ENCODE measurements around the gene GMPPB. TPM values are rescaled to one million over a fixed set of nuclear protein-coding genes. Genes with fewer than 3 reads are reported as not detected.
"Not testable (repeated sequence)": the region's sequence is repeated elsewhere in the genome, so short reads cannot be mapped to it uniquely, and the experiment has no call there.

GMPPB gene
- total RNA-seq, 2 experiments from 2014 or later = 40.7 to 54.5 TPM

GRCh38 chr3:49686769-49687423 lies 36.9 kb downstream of the GMPPB start:
- BruUV-seq (replicated peaks); POLR2A ChIA-PET; H3K4me2 ChIP-seq (ENCODE audit: low read length); CTCF ChIA-PET (ENCODE audit: unreplicated experiment); H3K79me2 ChIP-seq (ENCODE audit: insufficient read depth, low read depth, low read length); H2AFZ ChIP-seq (ENCODE audit: low read length); H4K20me1 ChIP-seq (ENCODE audit: insufficient read depth, low read length); H3K9me3 ChIP-seq (ENCODE audit: low read length); intact Hi-C loops (cut with micrococcal nuclease; ENCODE audit: unreplicated experiment); H3K27ac ChIP-seq (ENCODE audit: low read depth, low read length, poor library complexity, severe bottlenecking); H3K4me3 ChIP-seq (ENCODE audit: low read depth, low read length, poor library complexity, severe bottlenecking); H3K9me2 ChIP-seq (ENCODE audit: insufficient read depth, low read length); DNase-seq (ENCODE audit: low spot score): not testable (repeated sequence)
- Histone ChIP-seq H3K36me3 (ENCODE audit: insufficient read depth, low read length) (peaks cover 18% of the 10 kb centered on the region; the same call in 1 of the 2 replicates), H3K4me1 (ENCODE audit: insufficient read depth, low read length, poor library complexity, severe bottlenecking) (peaks cover 11% of the 10 kb centered on the region)

- H3K79me2 ChIP-seq (ENCODE audit: insufficient read depth, low read depth, low read length); CTCF ChIA-PET (ENCODE audit: unreplicated experiment); H3K4me3 ChIP-seq (ENCODE audit: low read depth, low read length, poor library complexity, severe bottlenecking); H2AFZ ChIP-seq (ENCODE audit: low read length); DNase-seq (ENCODE audit: low spot score); H4K20me1 ChIP-seq (ENCODE audit: insufficient read depth, low read length); H3K4me2 ChIP-seq (ENCODE audit: low read length); H3K9me2 ChIP-seq (ENCODE audit: insufficient read depth, low read length); H3K9me3 ChIP-seq (ENCODE audit: low read length); POLR2A ChIA-PET; H3K27ac ChIP-seq (ENCODE audit: low read depth, low read length, poor library complexity, severe bottlenecking); BruUV-seq (replicated peaks); intact Hi-C loops (cut with micrococcal nuclease; ENCODE audit: unreplicated experiment): not testable (repeated sequence)
- H3K36me3 ChIP-seq (ENCODE audit: insufficient read depth, low read length) = peaks cover 24% of the 10 kb centered on the region; the same call in 1 of the 2 replicates
- peaks cover 11% of the 10 kb centered on the region for H3K4me1 ChIP-seq (ENCODE audit: insufficient read depth, low read length, poor library complexity, severe bottlenecking)
Measured at GRCh38 chr3:49686346-49686745, 37.4 kb downstream of the GMPPB start.

- H3K4me2 ChIP-seq (ENCODE audit: low read length); CTCF ChIA-PET (ENCODE audit: unreplicated experiment); H3K27ac ChIP-seq (ENCODE audit: low read depth, low read length, poor library complexity, severe bottlenecking); H4K20me1 ChIP-seq (ENCODE audit: insufficient read depth, low read length); H2AFZ ChIP-seq (ENCODE audit: low read length); H3K79me2 ChIP-seq (ENCODE audit: insufficient read depth, low read depth, low read length); H3K4me3 ChIP-seq (ENCODE audit: low read depth, low read length, poor library complexity, severe bottlenecking); intact Hi-C loops (cut with micrococcal nuclease; ENCODE audit: unreplicated experiment); DNase-seq (ENCODE audit: low spot score); H3K9me2 ChIP-seq (ENCODE audit: insufficient read depth, low read length); H3K9me3 ChIP-seq (ENCODE audit: low read length); POLR2A ChIA-PET; BruUV-seq (replicated peaks): not testable (repeated sequence)
- Histone ChIP-seq H3K36me3 (ENCODE audit: insufficient read depth, low read length) (peaks cover 29% of the 10 kb centered on the region; the same call in 1 of the 2 replicates), H3K4me1 (ENCODE audit: insufficient read depth, low read length, poor library complexity, severe bottlenecking) (peaks cover 10% of the 10 kb centered on the region)
Measured at GRCh38 chr3:49685846-49686245, 37.9 kb downstream of the GMPPB start.

GRCh38 chr3:49685103-49685502 lies 38.6 kb downstream of the GMPPB start:
- peaks cover 36% of the 10 kb centered on the region; the same call in 1 of the 2 replicates for H3K36me3 ChIP-seq (ENCODE audit: insufficient read depth, low read length)
- POLR2A ChIA-PET; BruUV-seq (replicated peaks): not testable (repeated sequence)

GRCh38 chr3:49684453-49684852 lies 39.3 kb downstream of the GMPPB start:
- H3K27ac ChIP-seq (ENCODE audit: low read depth, low read length, poor library complexity, severe bottlenecking); intact Hi-C loops (cut with micrococcal nuclease; ENCODE audit: unreplicated experiment); H3K79me2 ChIP-seq (ENCODE audit: insufficient read depth, low read depth, low read length); POLR2A ChIA-PET; CTCF ChIA-PET (ENCODE audit: unreplicated experiment); H3K4me1 ChIP-seq (ENCODE audit: insufficient read depth, low read length, poor library complexity, severe bottlenecking); H4K20me1 ChIP-seq (ENCODE audit: insufficient read depth, low read length); H3K9me3 ChIP-seq (ENCODE audit: low read length); H3K9me2 ChIP-seq (ENCODE audit: insufficient read depth, low read length); H3K4me2 ChIP-seq (ENCODE audit: low read length); H3K4me3 ChIP-seq (ENCODE audit: low read depth, low read length, poor library complexity, severe bottlenecking); H2AFZ ChIP-seq (ENCODE audit: low read length); BruUV-seq (replicated peaks); DNase-seq (ENCODE audit: low spot score): not testable (repeated sequence)
- peaks cover 43% of the 10 kb centered on the region; the same call in 1 of the 2 replicates for H3K36me3 ChIP-seq (ENCODE audit: insufficient read depth, low read length)

More at GRCh38 chr3:49685103-49685502, 38.6 kb downstream of the GMPPB start:
- H3K9me2 ChIP-seq (ENCODE audit: insufficient read depth, low read length); H3K4me2 ChIP-seq (ENCODE audit: low read length); intact Hi-C loops (cut with micrococcal nuclease; ENCODE audit: unreplicated experiment); H3K9me3 ChIP-seq (ENCODE audit: low read length); H4K20me1 ChIP-seq (ENCODE audit: insufficient read depth, low read length); H3K4me3 ChIP-seq (ENCODE audit: low read depth, low read length, poor library complexity, severe bottlenecking); DNase-seq (ENCODE audit: low spot score); H3K27ac ChIP-seq (ENCODE audit: low read depth, low read length, poor library complexity, severe bottlenecking); H3K4me1 ChIP-seq (ENCODE audit: insufficient read depth, low read length, poor library complexity, severe bottlenecking); H3K79me2 ChIP-seq (ENCODE audit: insufficient read depth, low read depth, low read length); CTCF ChIA-PET (ENCODE audit: unreplicated experiment); H2AFZ ChIP-seq (ENCODE audit: low read length): not testable (repeated sequence)
